Osteocyte (in vitro differentiated cells): ENCODE results near the gene BMP8B. TPM values are rescaled to one million over a fixed set of nuclear protein-coding genes. Genes with fewer than 3 reads are reported as not detected.
"Not testable (repeated sequence)": the region's sequence is repeated elsewhere in the genome, so short reads cannot be mapped to it uniquely, and the experiment has no call there.

ENCODE experiments used
- DNase-seq: peaks from one replicate; pipeline ENCODE4 v3.0.0; 2021; ENCODE audit warnings: mixed read lengths; ENCODE audit not compliant: unreplicated experiment; ENCODE audit errors: extremely low spot score
- H3K27ac Mint-ChIP-seq: one replicate; pipeline ENCODE4 v1.8.0; 2021; ENCODE audit warnings: mild to moderate bottlenecking, mixed read lengths; ENCODE audit not compliant: unreplicated experiment
- H3K27me3 Mint-ChIP-seq: one replicate; pipeline ENCODE4 v1.8.0; 2021; ENCODE audit warnings: mixed read lengths; ENCODE audit not compliant: unreplicated experiment
- H3K36me3 Mint-ChIP-seq: one replicate; pipeline ENCODE4 v1.8.0; 2021; ENCODE audit warnings: mixed read lengths; ENCODE audit not compliant: unreplicated experiment
- H3K4me1 Mint-ChIP-seq: one replicate; pipeline ENCODE4 v1.8.0; 2021; ENCODE audit warnings: mixed read lengths; ENCODE audit not compliant: unreplicated experiment
- H3K4me3 Mint-ChIP-seq: one replicate; pipeline ENCODE4 v1.8.0; 2021; ENCODE audit warnings: mild to moderate bottlenecking, moderate library complexity, mixed read lengths; ENCODE audit not compliant: unreplicated experiment
- H3K9me3 Mint-ChIP-seq: one replicate; pipeline ENCODE4 v1.8.0; 2021; ENCODE audit warnings: mixed read lengths; ENCODE audit not compliant: unreplicated experiment
- total RNA-seq: library from RNA; stranded (reverse); gene quantifications from 2 replicates; pipeline ENCODE4 v1.2.1, GENCODE V29; 2021
- TF ChIP-seq, protein P1 (sequence below): fragments of 200-600 bp; sonication (generic); IDR thresholded peaks from 2 replicates; pipeline ENCODE4 v1.5.0; 2021; ENCODE audit warnings: antibody characterized with exemption, mild to moderate bottlenecking, moderate library complexity

BMP8B gene
- total RNA-seq, 1 donor from 2014 or later: 0.08 TPM

DNA sequence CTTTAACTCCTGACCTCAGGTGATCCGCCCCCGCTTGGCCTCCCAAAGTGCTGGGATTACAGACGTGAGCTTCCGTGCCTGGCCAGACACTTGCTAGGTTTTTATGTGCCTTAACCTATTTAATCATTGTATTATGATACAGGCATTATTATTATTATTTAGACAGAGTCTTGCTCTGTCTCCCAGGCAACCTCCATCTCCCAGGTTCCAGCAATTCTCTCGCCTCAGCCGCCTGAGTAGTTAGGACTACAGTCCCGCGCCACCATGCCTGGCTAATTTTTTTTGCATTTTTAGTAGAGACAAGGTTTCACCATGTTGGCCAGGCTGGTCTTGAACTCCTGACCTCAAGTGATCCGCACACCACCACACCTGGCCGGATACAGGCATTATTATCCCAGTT is 6.0 kb downstream of the BMP8B start:
- DNase-seq, H3K4me1 Mint-ChIP-seq, H3K9me3 Mint-ChIP-seq, H3K27ac Mint-ChIP-seq, H3K36me3 Mint-ChIP-seq, H3K4me3 Mint-ChIP-seq: not testable (repeated sequence)
- H3K27me3 Mint-ChIP-seq: peaks cover 37% of the 10 kb centered on the region

DNA sequence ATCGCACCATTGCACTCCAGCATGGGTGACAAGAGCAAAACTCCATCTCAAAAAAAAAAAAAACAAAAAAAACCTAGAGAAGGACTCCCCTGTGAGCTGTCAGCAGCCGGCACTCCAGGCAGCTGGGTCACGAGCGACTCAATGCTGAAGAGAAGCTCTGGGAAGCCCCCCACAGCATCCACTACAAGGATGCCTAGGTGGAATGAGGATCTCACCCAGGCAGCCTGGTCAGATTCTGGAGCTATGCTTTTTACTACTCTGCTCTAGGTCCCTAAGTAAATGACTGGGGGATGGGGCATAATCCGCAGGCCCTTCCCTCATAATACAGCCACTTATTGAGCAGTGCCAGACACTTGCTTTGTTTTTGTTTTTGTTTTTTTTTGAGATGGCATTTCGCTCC is 6.6 kb downstream of the BMP8B start:
- no peak overlapping the region for H3K4me3 Mint-ChIP-seq
- no peaks in the 10 kb centered on the region for H3K36me3 Mint-ChIP-seq
- no peaks in the 10 kb centered on the region for H3K9me3 Mint-ChIP-seq
- no peak overlapping the region for H3K27ac Mint-ChIP-seq
- H3K4me1 Mint-ChIP-seq: no peaks in the 10 kb centered on the region
- peaks cover 32% of the 10 kb centered on the region for H3K27me3 Mint-ChIP-seq
- no peak for DNase-seq
- TF ChIP-seq, protein P1, sequence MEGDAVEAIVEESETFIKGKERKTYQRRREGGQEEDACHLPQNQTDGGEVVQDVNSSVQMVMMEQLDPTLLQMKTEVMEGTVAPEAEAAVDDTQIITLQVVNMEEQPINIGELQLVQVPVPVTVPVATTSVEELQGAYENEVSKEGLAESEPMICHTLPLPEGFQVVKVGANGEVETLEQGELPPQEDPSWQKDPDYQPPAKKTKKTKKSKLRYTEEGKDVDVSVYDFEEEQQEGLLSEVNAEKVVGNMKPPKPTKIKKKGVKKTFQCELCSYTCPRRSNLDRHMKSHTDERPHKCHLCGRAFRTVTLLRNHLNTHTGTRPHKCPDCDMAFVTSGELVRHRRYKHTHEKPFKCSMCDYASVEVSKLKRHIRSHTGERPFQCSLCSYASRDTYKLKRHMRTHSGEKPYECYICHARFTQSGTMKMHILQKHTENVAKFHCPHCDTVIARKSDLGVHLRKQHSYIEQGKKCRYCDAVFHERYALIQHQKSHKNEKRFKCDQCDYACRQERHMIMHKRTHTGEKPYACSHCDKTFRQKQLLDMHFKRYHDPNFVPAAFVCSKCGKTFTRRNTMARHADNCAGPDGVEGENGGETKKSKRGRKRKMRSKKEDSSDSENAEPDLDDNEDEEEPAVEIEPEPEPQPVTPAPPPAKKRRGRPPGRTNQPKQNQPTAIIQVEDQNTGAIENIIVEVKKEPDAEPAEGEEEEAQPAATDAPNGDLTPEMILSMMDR: no peak

DNA sequence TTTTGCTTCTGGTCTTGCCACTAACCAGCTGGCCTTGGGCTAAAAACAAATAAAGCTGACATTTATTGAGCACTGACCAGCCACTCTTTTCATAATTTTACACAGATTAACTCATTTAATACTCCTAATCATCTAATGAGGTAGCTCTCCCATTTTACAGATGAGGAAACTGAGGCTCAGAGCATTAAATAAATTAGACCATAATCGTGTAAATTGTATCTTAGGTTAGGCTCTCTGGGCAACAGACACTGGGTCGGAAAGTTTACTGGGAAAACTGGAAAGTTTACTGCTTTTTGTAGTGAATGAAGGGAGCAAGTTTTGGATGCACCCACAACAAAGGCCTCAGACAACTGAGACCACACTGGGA is 7.3 kb downstream of the BMP8B start:
- H3K36me3 Mint-ChIP-seq: no peaks in the 10 kb centered on the region
- no peaks in the 10 kb centered on the region for H3K9me3 Mint-ChIP-seq
- DNase-seq: no peak
- no peak overlapping the region for H3K27ac Mint-ChIP-seq
- no peak overlapping the region for H3K4me3 Mint-ChIP-seq
- TF ChIP-seq, protein P1: no peak
- no peaks in the 10 kb centered on the region for H3K4me1 Mint-ChIP-seq
- H3K27me3 Mint-ChIP-seq: peaks cover 31% of the 10 kb centered on the region

DNA sequence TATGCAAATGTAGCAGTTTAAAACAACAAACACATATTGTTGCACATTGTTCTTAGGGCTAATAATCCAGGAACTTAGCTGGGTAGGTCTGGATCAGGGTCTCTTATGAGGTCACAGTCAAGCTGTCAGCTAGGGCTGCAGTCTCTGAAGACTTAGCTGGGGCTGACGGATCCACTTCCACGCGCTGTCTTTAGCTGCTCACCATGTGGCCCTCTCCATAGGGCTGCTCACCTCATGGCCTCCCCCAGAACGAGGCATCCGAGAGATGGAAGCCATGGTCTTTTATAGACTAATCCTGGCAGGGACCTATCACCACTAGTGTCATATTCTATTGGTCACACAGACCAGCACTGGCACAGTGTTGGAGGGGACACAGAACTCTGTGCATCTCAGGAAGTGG is 8.8 kb downstream of the BMP8B start:
- DNase-seq: no peak
- no peak overlapping the region for H3K27ac Mint-ChIP-seq
- no peak overlapping the region for H3K4me3 Mint-ChIP-seq
- H3K4me1 Mint-ChIP-seq: no peaks in the 10 kb centered on the region
- no peaks in the 10 kb centered on the region for H3K36me3 Mint-ChIP-seq
- TF ChIP-seq, protein P1: no peak
- peaks cover 29% of the 10 kb centered on the region for H3K27me3 Mint-ChIP-seq
- H3K9me3 Mint-ChIP-seq: no peaks in the 10 kb centered on the region

DNA sequence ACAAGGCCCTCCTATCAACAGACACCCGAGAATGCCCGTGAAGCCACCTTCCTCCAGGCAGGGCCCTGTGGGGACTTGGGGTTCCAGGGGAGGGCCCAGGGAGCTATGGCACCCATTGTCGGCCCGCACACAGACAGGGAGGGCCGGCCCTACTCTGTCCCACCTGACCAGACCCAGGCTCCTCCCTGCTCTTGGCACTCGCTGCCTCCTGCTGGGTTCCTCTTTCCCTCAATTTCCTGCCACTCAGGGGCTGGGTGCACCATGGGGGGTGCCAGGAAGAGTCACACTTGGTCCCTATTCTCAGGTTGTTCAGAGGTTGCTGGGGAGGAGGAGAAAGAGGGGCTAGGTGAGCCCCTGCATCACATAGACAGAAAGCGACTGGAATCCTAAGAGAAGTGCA is 9.5 kb downstream of the BMP8B start:
- Mint-ChIP-seq H3K4me1 (no peaks in the 10 kb centered on the region), H3K27ac (no peak overlapping the region), H3K4me3 (no peak overlapping the region), H3K36me3 (no peaks in the 10 kb centered on the region), H3K9me3 (no peaks in the 10 kb centered on the region), H3K27me3 (peaks cover 29% of the 10 kb centered on the region)
- TF ChIP-seq, protein P1: no peak
- DNase-seq: no peak

DNA sequence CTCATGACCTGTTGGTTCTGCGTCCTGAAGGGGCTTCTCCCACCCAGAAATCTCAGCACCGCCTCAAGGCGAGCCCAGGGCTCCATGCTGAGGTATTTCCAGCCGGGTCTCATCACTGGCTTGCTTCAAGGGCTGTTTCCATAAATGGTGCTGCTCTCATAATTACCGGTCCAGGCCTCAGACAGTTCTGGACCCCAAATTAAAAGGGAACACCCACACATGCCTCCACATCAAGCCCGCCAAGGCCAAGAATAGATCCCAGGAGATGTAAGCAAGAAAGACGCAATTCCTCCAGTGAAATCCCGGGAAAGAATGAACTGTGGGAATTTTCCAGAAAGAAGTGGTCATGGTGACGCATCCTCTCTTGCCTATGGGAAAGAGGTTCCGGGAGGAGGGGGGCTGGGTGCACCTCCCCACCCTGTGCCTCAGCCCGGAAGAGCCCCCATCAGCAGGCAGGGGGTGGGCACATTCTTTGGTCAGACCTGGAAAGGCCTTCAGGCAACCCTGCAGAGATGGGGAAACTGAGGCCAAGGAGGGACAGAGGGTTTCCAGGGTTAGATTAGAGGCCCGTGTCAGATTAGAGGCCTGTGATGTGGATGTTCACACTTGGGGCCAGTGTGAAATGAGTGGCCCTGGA is 10.1 kb downstream of the BMP8B start:
- DNase-seq, H3K4me1 Mint-ChIP-seq: not testable (repeated sequence)

DNA sequence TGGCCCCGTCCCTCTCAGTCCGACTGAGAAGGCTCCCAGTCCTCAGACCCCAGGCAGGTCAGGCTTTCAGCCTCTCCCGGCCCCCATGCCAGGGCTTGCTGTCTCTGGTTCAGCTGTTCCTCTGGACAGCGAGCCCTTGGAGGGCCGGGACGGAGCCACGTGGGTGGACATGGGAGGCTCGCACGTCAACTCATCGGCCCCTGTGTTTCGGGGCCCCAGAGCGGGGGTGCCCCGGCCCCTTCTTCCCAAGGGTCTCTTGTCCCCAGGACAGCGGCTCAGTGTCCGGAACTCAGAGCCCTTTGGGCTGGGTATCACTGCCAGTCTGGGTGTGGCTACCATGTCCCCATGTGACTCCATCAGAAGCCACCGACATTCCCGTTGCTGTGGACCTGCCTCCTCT is 10.8 kb downstream of the BMP8B start:
- H3K4me1 Mint-ChIP-seq, DNase-seq, H3K27ac Mint-ChIP-seq, H3K9me3 Mint-ChIP-seq, H3K4me3 Mint-ChIP-seq, H3K36me3 Mint-ChIP-seq: not testable (repeated sequence)
- H3K27me3 Mint-ChIP-seq: peaks cover 18% of the 10 kb centered on the region

More for the DNA sequence above, 10.1 kb downstream of the BMP8B start:
- not testable (repeated sequence) for H3K4me3 Mint-ChIP-seq, H3K27ac Mint-ChIP-seq, H3K36me3 Mint-ChIP-seq, H3K9me3 Mint-ChIP-seq
- peaks cover 25% of the 10 kb centered on the region for H3K27me3 Mint-ChIP-seq
